CD4-positive, alpha-beta T cell (primary cell): Measurements from ENCODE around the gene MAMSTR. TPM values are rescaled to one million over a fixed set of nuclear protein-coding genes. Genes with fewer than 3 reads are reported as not detected.

Source experiments
- ATAC-seq: fragments of 200-7000 bp; cut with Tn5 transposase; one replicate; pipeline ENCODE4 v1.10.0; 2022; ENCODE audit warnings: mild to moderate bottlenecking; ENCODE audit not compliant: poor library complexity
- CTCF ChIA-PET: fragments of 350-600 bp; sonication (Branson Sonifier 250); formaldehyde crosslinking; loops from one replicate; lab custom pipeline; 2021; ENCODE audit warnings: antibody characterized with exemption, inconsistent platforms; lab: Charles Lee
- POLR2A ChIA-PET: fragments of 350-600 bp; sonication (Branson Sonifier 250); formaldehyde crosslinking; loops from one replicate; lab custom pipeline; 2021; ENCODE audit warnings: antibody characterized with exemption, inconsistent platforms; lab: Charles Lee
- DNase-seq, 14 experiments: peaks; one replicate each; pipeline ENCODE4 v3.0.0-alpha.2; 2013 to 2020; ENCODE audit warnings: mixed read lengths in 2 of 14
- H3K27ac ChIP-seq, 2 donors: one replicate each; pipeline versions ENCODE4 v1.5.1 to v1.7.0; 2013; ENCODE audit warnings: low read length in 2 of 2, low read depth in 1 of 2, mild to moderate bottlenecking in 1 of 2
- H3K27me3 ChIP-seq, 2 experiments: 1 replicate in 1 of 2; 2 replicates in 1 of 2; pipeline versions ENCODE4 v1.6.1 to v1.7.0; 2013; ENCODE audit warnings: low read length in 2 of 2, control low read depth in 1 of 2, mild to moderate bottlenecking in 1 of 2, moderate library complexity in 1 of 2; ENCODE audit not compliant: insufficient read depth in 2 of 2, control insufficient read depth in 1 of 2
- H3K36me3 ChIP-seq: one replicate; pipeline ENCODE4 v1.6.1; 2013; ENCODE audit warnings: low read length, control low read depth; ENCODE audit not compliant: insufficient read depth
- H3K4me1 ChIP-seq: one replicate; pipeline ENCODE4 v1.6.1; 2013; ENCODE audit warnings: low read length, control low read depth; ENCODE audit not compliant: insufficient read depth
- H3K4me3 ChIP-seq: one replicate; pipeline ENCODE4 v1.5.1; 2013; ENCODE audit warnings: mild to moderate bottlenecking, low read length, moderate library complexity
- H3K9me3 ChIP-seq, 2 experiments: 1 replicate in 1 of 2; 2 replicates in 1 of 2; pipeline versions ENCODE4 v1.6.1 to v1.7.0; 2013; ENCODE audit warnings: low read length in 2 of 2, mild to moderate bottlenecking in 2 of 2, control low read depth in 1 of 2, moderate library complexity in 1 of 2; ENCODE audit not compliant: control insufficient read depth in 1 of 2, insufficient read depth in 1 of 2
- H3K27ac Mint-ChIP-seq: one replicate; pipeline ENCODE4 v1.8.0; 2020; ENCODE audit warnings: mixed read lengths
- H3K27me3 Mint-ChIP-seq: one replicate; pipeline ENCODE4 v1.8.0; 2021; ENCODE audit warnings: mixed read lengths
- H3K36me3 Mint-ChIP-seq: one replicate; pipeline ENCODE4 v1.8.0; 2021; ENCODE audit warnings: low read depth, mixed read lengths
- H3K4me1 Mint-ChIP-seq: one replicate; pipeline ENCODE4 v1.8.0; 2021; ENCODE audit warnings: low read depth, mixed read lengths
- H3K4me3 Mint-ChIP-seq: one replicate; pipeline ENCODE4 v1.8.0; 2020; ENCODE audit warnings: mild to moderate bottlenecking, mixed read lengths
- H3K9me3 Mint-ChIP-seq: one replicate; pipeline ENCODE4 v1.8.0; 2020; ENCODE audit warnings: mixed read lengths
- CTCF ChIP-seq: fragments of 200-600 bp; IDR thresholded peaks from one replicate; pipeline ENCODE4 v1.8.0; 2022; ENCODE audit warnings: antibody characterized with exemption, mild to moderate bottlenecking
- intact Hi-C, 2 experiments: fragments of 100-400 bp; cut with DNase I in 1 of 2; cut with micrococcal nuclease in 1 of 2; formaldehyde crosslinking; loops; one replicate each; pipeline versions ENCODE4 v1.15.1 to v1.9.0; 2023 to 2025; cut with DNase I, micrococcal nuclease
- total RNA-seq, 174 experiments: library from RNA in 2 of 174; stranded (reverse) in 2 of 174; gene quantifications; one replicate each; pipeline ENCODE4 v1.2.3 and lab custom pipeline; 2021 to 2026

The MAMSTR gene
- total RNA-seq, 2 experiments from 2014 or later: 0.47 to 0.50 TPM

GRCh38 chr19:48724796-48725753 lies 5.5 kb upstream of the MAMSTR start:
- intact Hi-C loops: no loop called here
- Histone ChIP-seq H3K27me3 (no peaks in the 10 kb centered on the region), H3K36me3 (no peaks in the 10 kb centered on the region), H3K4me3 (no peak overlapping the region), H3K27ac (peak overlapping the region; percentile 40 to 50), H3K4me1 (peaks cover 46% of the 10 kb centered on the region), H3K9me3 (peaks cover 0 to 19% of the 10 kb centered on the region in 2 experiments)
- peaks cover 31% of the 10 kb centered on the region for H3K4me1 Mint-ChIP-seq
- H3K36me3 Mint-ChIP-seq: peaks cover 3% of the 10 kb centered on the region
- ChIA-PET CTCF (interaction anchor here (0.5 to 2.9 kb wide), 6 partner anchors 13 to 268 kb away, joined by 3 to 18 read pairs (median 4); partner anchors contain the start of genes CA11 and RUVBL2), POLR2A (interaction anchor here (0.7 to 3.8 kb wide), 12 partner anchors 11 to 400 kb away, joined by 3 to 25 read pairs (median 4); partner anchors contain the start of genes CA11, DBP, EMP3 and GYS1)
- peak overlapping the region; percentile 80 for H3K27ac Mint-ChIP-seq
- H3K4me3 Mint-ChIP-seq: peak overlapping the region; percentile 58
- TF ChIP-seq CTCF: no peak
- peak; percentile 50 for ATAC-seq
- DNase-seq: peak in 4 of 14 experiments; percentile 30 to 82 (median 74)
- H3K9me3 Mint-ChIP-seq: peaks cover 8% of the 10 kb centered on the region
- H3K27me3 Mint-ChIP-seq: no peaks in the 10 kb centered on the region

GRCh38 chr19:48722196-48722708 lies 2.7 kb upstream of the MAMSTR start:
- no peaks in the 10 kb centered on the region for H3K27me3 Mint-ChIP-seq
- H3K36me3 Mint-ChIP-seq: peaks cover 3% of the 10 kb centered on the region
- peak overlapping the region; percentile 20 for H3K4me3 Mint-ChIP-seq
- no peak for DNase-seq
- Histone ChIP-seq H3K9me3 (peaks cover 0 to 17% of the 10 kb centered on the region in 2 experiments), H3K36me3 (no peaks in the 10 kb centered on the region), H3K27me3 (no peaks in the 10 kb centered on the region), H3K4me3 (no peak overlapping the region), H3K4me1 (peaks cover 46% of the 10 kb centered on the region), H3K27ac (no peak overlapping the region)
- H3K27ac Mint-ChIP-seq: no peak overlapping the region
- ATAC-seq: no peak
- peaks cover 8% of the 10 kb centered on the region for H3K9me3 Mint-ChIP-seq
- H3K4me1 Mint-ChIP-seq: peaks cover 31% of the 10 kb centered on the region
- POLR2A ChIA-PET: no interaction called here
- CTCF ChIA-PET: no interaction called here
- intact Hi-C loops: no loop called here
- no peak for TF ChIP-seq CTCF

- ChIA-PET CTCF (interaction anchor here (0.6 to 1.1 kb wide), 2 partner anchors 18 to 31 kb away, joined by 3 read pairs; no protein-coding TSS in a partner anchor), POLR2A (interaction anchor here (0.9 to 2.2 kb wide), 8 partner anchors 12 to 273 kb away, joined by 3 to 13 read pairs (median 4); partner anchors contain the start of genes CA11, FTL, IZUMO1 and RPL18)
- Histone ChIP-seq H3K36me3 (no peaks in the 10 kb centered on the region), H3K4me1 (peaks cover 32% of the 10 kb centered on the region), H3K27ac (peak overlapping the region; percentile 81 to 94), H3K27me3 (no peaks in the 10 kb centered on the region), H3K9me3 (peaks cover 0 to 5% of the 10 kb centered on the region in 2 experiments), H3K4me3 (peak overlapping the region; percentile 84)
- peak; percentile 79 for ATAC-seq
- Mint-ChIP-seq H3K27ac (peak overlapping the region; percentile 96), H3K4me3 (peak overlapping the region; percentile 92), H3K4me1 (peaks cover 23% of the 10 kb centered on the region), H3K27me3 (no peaks in the 10 kb centered on the region), H3K36me3 (peaks cover 3% of the 10 kb centered on the region), H3K9me3 (peaks cover 3% of the 10 kb centered on the region)
- TF ChIP-seq CTCF: no peak
- intact Hi-C loops: loop anchor here in 1 of 2 experiments (2.0 kb wide), 2 partner anchors 18 to 82 kb away; no protein-coding TSS in a partner anchor
- DNase-seq: peak; percentile 81 to 96 (median 86)
Measured at GRCh38 chr19:48720613-48721296, 1.2 kb upstream of the MAMSTR start.
